Prostate gland (tissue), 2 donors: Measurements from ENCODE around the gene ARHGEF2.

ENCODE experiments used
- CTCF ChIP-seq, 4 experiments: fragments of 200-600 bp in 2 of 4; fragments of 450-650 bp in 2 of 4; sonication (generic) in 2 of 4; IDR thresholded peaks; 1 replicate in 3 of 4; 2 replicates in 1 of 4; pipeline ENCODE4 v1.5.1; 2016 to 2019; ENCODE audit warnings: antibody characterized with exemption in 4 of 4, mild to moderate bottlenecking in 2 of 4, moderate library complexity in 2 of 4
- POLR2AphosphoS5 ChIP-seq: sonication (generic); formaldehyde crosslinking; IDR thresholded peaks from one replicate; pipeline ENCODE4 v1.6.1; 2017; ENCODE audit warnings: antibody characterized with exemption

- TF ChIP-seq CTCF (IDR thresholded peaks at IDR 0.05) (no peak), POLR2AphosphoS5 (no peak)
Measured at GRCh38 chr1:155973723-155974122, 4.6 kb downstream of the ARHGEF2 start.
